ENCODE results near the gene ICOS.

DNA sequence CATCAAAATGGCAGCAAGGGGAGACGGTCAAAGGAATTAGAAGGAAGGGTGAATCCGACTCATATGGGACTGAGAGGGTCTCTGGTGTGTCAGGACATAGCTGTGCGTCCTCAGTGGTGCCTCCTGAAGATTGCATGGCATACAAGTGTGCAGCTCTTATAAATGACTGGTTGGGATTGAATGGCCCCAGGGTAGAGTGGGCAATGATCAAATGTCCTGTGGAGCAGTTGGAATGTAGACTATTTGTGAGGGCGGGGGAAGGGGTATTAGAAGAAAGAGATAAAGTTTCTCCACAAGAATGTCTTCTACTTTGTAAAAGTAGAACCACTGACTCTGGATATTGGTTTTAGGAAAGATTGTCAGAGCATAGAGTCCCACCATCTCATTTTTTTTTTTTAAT, 44.4 kb upstream of the ICOS start:
- TF ChIP-seq, protein P1, sequence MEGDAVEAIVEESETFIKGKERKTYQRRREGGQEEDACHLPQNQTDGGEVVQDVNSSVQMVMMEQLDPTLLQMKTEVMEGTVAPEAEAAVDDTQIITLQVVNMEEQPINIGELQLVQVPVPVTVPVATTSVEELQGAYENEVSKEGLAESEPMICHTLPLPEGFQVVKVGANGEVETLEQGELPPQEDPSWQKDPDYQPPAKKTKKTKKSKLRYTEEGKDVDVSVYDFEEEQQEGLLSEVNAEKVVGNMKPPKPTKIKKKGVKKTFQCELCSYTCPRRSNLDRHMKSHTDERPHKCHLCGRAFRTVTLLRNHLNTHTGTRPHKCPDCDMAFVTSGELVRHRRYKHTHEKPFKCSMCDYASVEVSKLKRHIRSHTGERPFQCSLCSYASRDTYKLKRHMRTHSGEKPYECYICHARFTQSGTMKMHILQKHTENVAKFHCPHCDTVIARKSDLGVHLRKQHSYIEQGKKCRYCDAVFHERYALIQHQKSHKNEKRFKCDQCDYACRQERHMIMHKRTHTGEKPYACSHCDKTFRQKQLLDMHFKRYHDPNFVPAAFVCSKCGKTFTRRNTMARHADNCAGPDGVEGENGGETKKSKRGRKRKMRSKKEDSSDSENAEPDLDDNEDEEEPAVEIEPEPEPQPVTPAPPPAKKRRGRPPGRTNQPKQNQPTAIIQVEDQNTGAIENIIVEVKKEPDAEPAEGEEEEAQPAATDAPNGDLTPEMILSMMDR (IDR thresholded peaks at IDR 0.05) = no peak
- no peak for TF ChIP-seq POLR2A (IDR thresholded peaks at IDR 0.05)
